HEK293 (cell line): ENCODE measurements around the gene FOXP3.

Experiments used
- BCL6B ChIP-seq: fragments of 450-650 bp; formaldehyde crosslinking; IDR thresholded peaks from 2 replicates; pipeline ENCODE4 v1.5.1; 2017; ENCODE audit warnings: missing biosample characterization, missing genetic modification characterization
- GLIS2 ChIP-seq: fragments of 450-650 bp; formaldehyde crosslinking; IDR thresholded peaks from 2 replicates; pipeline ENCODE4 v1.5.1; 2016; ENCODE audit warnings: missing biosample characterization, missing genetic modification characterization
- HIC1 ChIP-seq: fragments of 450-650 bp; formaldehyde crosslinking; IDR thresholded peaks from 2 replicates; pipeline ENCODE4 v1.5.1; 2016; ENCODE audit warnings: missing biosample characterization, missing genetic modification characterization
- HOXC10 ChIP-seq: sonication (generic); formaldehyde crosslinking; IDR thresholded peaks from 2 replicates; pipeline ENCODE4 v1.8.1; 2023; ENCODE audit warnings: mild to moderate bottlenecking, missing genetic modification reagents
- OSR2 ChIP-seq: fragments of 450-650 bp; formaldehyde crosslinking; IDR thresholded peaks from 2 replicates; pipeline ENCODE4 v1.5.1; 2016; ENCODE audit warnings: missing biosample characterization, missing genetic modification characterization
- PRDM4 ChIP-seq: fragments of 450-650 bp; formaldehyde crosslinking; IDR thresholded peaks from 2 replicates; pipeline ENCODE4 v1.5.1; 2017; ENCODE audit warnings: missing biosample characterization, missing genetic modification characterization
- SP2 ChIP-seq: fragments of 450-650 bp; formaldehyde crosslinking; IDR thresholded peaks from 2 replicates; pipeline ENCODE4 v1.5.1; 2016; ENCODE audit warnings: missing biosample characterization, missing genetic modification characterization
- SP3 ChIP-seq: fragments of 450-650 bp; formaldehyde crosslinking; IDR thresholded peaks from 2 replicates; pipeline ENCODE4 v1.5.1; 2016; ENCODE audit warnings: missing biosample characterization, missing genetic modification characterization
- ZBTB11 ChIP-seq: fragments of 450-650 bp; formaldehyde crosslinking; conservative IDR thresholded peaks from 2 replicates; pipeline ENCODE4 v1.5.1; 2016; ENCODE audit warnings: low read depth, missing biosample characterization, missing genetic modification characterization
- ZBTB44 ChIP-seq: fragments of 450-650 bp; IDR thresholded peaks from 2 replicates; pipeline ENCODE4 v1.5.1; 2018; ENCODE audit warnings: missing biosample characterization, mild to moderate bottlenecking, missing genetic modification characterization
- ZEB2 ChIP-seq: fragments of 450-650 bp; formaldehyde crosslinking; IDR thresholded peaks from 2 replicates; pipeline ENCODE4 v1.5.1; 2016; ENCODE audit warnings: missing biosample characterization, missing genetic modification characterization
- ZFHX2 ChIP-seq: fragments of 450-650 bp; formaldehyde crosslinking; conservative IDR thresholded peaks from 2 replicates; pipeline ENCODE4 v1.5.1; 2016; ENCODE audit warnings: missing biosample characterization, missing genetic modification characterization
- ZNF202 ChIP-seq: fragments of 450-650 bp; formaldehyde crosslinking; IDR thresholded peaks from 2 replicates; pipeline ENCODE4 v1.5.1; 2016; ENCODE audit warnings: missing biosample characterization, missing genetic modification characterization, borderline replicate concordance
- ZNF266 ChIP-seq: fragments of 450-650 bp; formaldehyde crosslinking; IDR thresholded peaks from 2 replicates; pipeline ENCODE4 v1.5.1; 2016; ENCODE audit warnings: missing biosample characterization, missing genetic modification characterization, low read depth
- ZNF354C ChIP-seq: fragments of 450-650 bp; formaldehyde crosslinking; IDR thresholded peaks from 2 replicates; pipeline ENCODE4 v1.5.1; 2016; ENCODE audit warnings: missing biosample characterization, missing genetic modification characterization, low read depth, borderline replicate concordance
- ZNF366 ChIP-seq: fragments of 450-650 bp; formaldehyde crosslinking; conservative IDR thresholded peaks from 2 replicates; pipeline ENCODE4 v1.5.1; 2016; ENCODE audit warnings: missing biosample characterization, missing genetic modification characterization
- ZNF530 ChIP-seq: fragments of 450-650 bp; formaldehyde crosslinking; IDR thresholded peaks from 2 replicates; pipeline ENCODE4 v1.5.1; 2016; ENCODE audit warnings: low read depth, missing biosample characterization, missing genetic modification characterization
- ZNF560 ChIP-seq: fragments of 450-650 bp; formaldehyde crosslinking; IDR thresholded peaks from 2 replicates; pipeline ENCODE4 v1.5.1; 2017; ENCODE audit warnings: missing biosample characterization, missing genetic modification characterization, borderline replicate concordance
- ZNF76 ChIP-seq: fragments of 450-650 bp; formaldehyde crosslinking; IDR thresholded peaks from 2 replicates; pipeline ENCODE4; 2016; ENCODE audit warnings: low read depth, missing biosample characterization, missing genetic modification characterization, borderline replicate concordance

FOXP3 gene

GRCh38 chrX:49269010-49269766 lies 4.7 kb upstream of the FOXP3 start (continued):
- no peak for TF ChIP-seq ZBTB11
- TF ChIP-seq ZNF530 (tag by site-specific recombination), result no peak
- no peak for TF ChIP-seq ZNF202 (tag by site-specific recombination)
- TF ChIP-seq ZNF560, result no peak
- TF ChIP-seq ZNF266 (tag by site-specific recombination), result no peak
- no peak for TF ChIP-seq ZBTB44 (tag by site-specific recombination)
- TF ChIP-seq ZNF354C (tag by site-specific recombination), result no peak
- TF ChIP-seq HOXC10 (CRISPR knock-in tag), result no peak
- peak; percentile 96 for TF ChIP-seq SP3 (tag by site-specific recombination)
- TF ChIP-seq OSR2 (tag by site-specific recombination), result peak; percentile 91
- peak; percentile 58; the same call in 1 of the 2 replicates for TF ChIP-seq HIC1 (tag by site-specific recombination)
- peak; percentile 99 for TF ChIP-seq ZFHX2
- peak; percentile 80 for TF ChIP-seq BCL6B
- TF ChIP-seq PRDM4 (tag by site-specific recombination), result no peak
- TF ChIP-seq ZNF366 (tag by site-specific recombination), result peak; percentile 90
- TF ChIP-seq SP2, result peak; percentile 99
- peak; percentile 73; the same call in 1 of the 2 replicates for TF ChIP-seq ZNF76 (tag by site-specific recombination)
- TF ChIP-seq GLIS2 (tag by site-specific recombination), result peak; percentile 85
- TF ChIP-seq ZEB2 (tag by site-specific recombination), result peak; percentile 61; the same call in 1 of the 2 replicates
